GM20000 (cell line): ENCODE results near the gene UBALD2.

Source experiments
- DNase-seq: peaks from one replicate; pipeline ENCODE4 v3.0.0; 2012; ENCODE audit warnings: low spot score
- CTCF ChIP-seq: IDR thresholded peaks from 2 replicates; pipeline ENCODE4 v1.5.1; 2012; ENCODE audit warnings: mild to moderate bottlenecking, control low read depth; ENCODE audit errors: extremely low read depth, missing control alignments

UBALD2 gene

GRCh38 chr17:76314392-76315227, 49.5 kb downstream of the UBALD2 start:
- TF ChIP-seq CTCF, result no peak
- no peak for DNase-seq

GRCh38 chr17:76317535-76317934, 52.4 kb downstream of the UBALD2 start:
- no peak for TF ChIP-seq CTCF
- DNase-seq, result no peak

- no peak for DNase-seq
- TF ChIP-seq CTCF, result no peak
Measured at GRCh38 chr17:76318586-76318985, 53.4 kb downstream of the UBALD2 start.
